IPS-18c (cell line): ENCODE results near the gene ZMYND15.
"Not testable (repeated sequence)": the region's sequence is repeated elsewhere in the genome, so short reads cannot be mapped to it uniquely, and the experiment has no call there.

Source experiments
- H3K4me3 ChIP-seq: 2 replicates; pipeline ENCODE4 v1.7.0; 2013; ENCODE audit warnings: low read depth, mild to moderate bottlenecking, low read length, moderate library complexity; ENCODE audit not compliant: insufficient read depth
- H3K9me3 ChIP-seq: one replicate; pipeline ENCODE4 v1.6.1; 2013; ENCODE audit warnings: mild to moderate bottlenecking, low read length, moderate library complexity; ENCODE audit not compliant: control insufficient read depth, insufficient read depth

The ZMYND15 gene

GRCh38 chr17:4711661-4712181, 27.9 kb upstream of the ZMYND15 start:
- H3K4me3 ChIP-seq = peak overlapping the region; percentile 77; the same call in 1 of the 2 replicates
- no peaks in the 10 kb centered on the region for H3K9me3 ChIP-seq

DNA sequence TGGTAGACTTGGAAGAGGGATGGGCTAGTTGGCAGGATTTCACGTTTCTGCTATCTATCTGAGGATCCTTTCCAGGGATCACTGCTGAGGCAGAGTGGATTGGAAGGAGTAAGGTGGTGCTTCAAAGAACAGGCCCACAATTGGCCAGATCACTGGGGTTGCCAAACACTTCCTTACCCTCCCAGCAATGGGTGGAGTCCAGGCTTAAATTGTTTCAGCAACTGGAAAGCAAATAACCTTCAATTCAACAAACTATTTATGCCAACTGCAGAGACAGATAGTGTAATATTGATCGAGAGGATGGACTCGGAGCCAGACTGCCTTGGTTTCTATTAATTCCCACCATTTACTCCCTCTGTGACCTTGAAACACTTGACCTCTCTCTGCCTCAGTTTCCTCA, 27.1 kb upstream of the ZMYND15 start:
- Histone ChIP-seq H3K4me3 (no peak overlapping the region), H3K9me3 (no peaks in the 10 kb centered on the region)

DNA sequence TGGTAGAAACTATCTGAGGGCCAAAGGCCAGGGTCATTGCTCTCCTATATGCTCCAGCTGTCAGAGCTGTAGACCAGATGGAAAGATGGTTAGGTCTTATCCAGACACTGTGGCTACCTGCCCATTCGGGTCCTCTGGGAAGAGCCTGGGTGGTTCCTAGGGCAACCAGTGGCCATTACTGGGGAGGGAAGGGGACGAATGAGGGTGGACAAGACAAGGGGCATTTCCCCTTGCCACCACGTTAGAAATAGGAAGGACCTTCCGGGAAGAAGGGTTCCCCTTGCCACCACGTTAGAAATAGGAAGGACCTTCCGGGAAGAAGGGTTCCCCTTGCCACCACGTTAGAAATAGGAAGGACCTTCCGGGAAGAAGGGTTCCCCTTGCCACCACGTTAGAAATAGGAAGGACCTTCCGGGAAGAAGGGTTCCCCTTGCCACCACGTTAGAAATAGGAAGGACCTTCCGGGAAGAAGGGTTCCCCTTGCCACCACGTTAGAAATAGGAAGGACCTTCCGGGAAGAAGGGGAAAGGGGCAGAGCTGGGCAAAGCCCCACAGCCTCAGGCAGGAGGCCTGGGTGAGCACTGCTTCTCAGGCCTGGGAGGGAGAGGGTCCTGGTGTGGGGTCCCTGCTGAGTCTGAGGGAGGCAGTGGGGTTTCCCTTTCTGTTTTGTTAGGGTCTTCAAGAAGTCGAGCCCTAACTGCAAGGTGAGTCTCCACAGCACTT, 25.1 kb upstream of the ZMYND15 start:
- not testable (repeated sequence) for H3K9me3 ChIP-seq, H3K4me3 ChIP-seq

GRCh38 chr17:4715063-4715744, 24.4 kb upstream of the ZMYND15 start:
- H3K9me3 ChIP-seq = no peaks in the 10 kb centered on the region
- no peak overlapping the region for H3K4me3 ChIP-seq

GRCh38 chr17:4716081-4716480, 23.6 kb upstream of the ZMYND15 start:
- Histone ChIP-seq H3K4me3 (no peak overlapping the region), H3K9me3 (no peaks in the 10 kb centered on the region)

- H3K4me3 ChIP-seq = no peak overlapping the region
- H3K9me3 ChIP-seq = no peaks in the 10 kb centered on the region
Measured at GRCh38 chr17:4717791-4718190, 21.8 kb upstream of the ZMYND15 start.

- H3K9me3 ChIP-seq = no peaks in the 10 kb centered on the region
- no peak overlapping the region for H3K4me3 ChIP-seq
Measured at GRCh38 chr17:4718276-4718675, 21.4 kb upstream of the ZMYND15 start.

- H3K4me3 ChIP-seq = no peak overlapping the region
- no peaks in the 10 kb centered on the region for H3K9me3 ChIP-seq
Measured at GRCh38 chr17:4719146-4719545, 20.5 kb upstream of the ZMYND15 start.

- Histone ChIP-seq H3K9me3 (no peaks in the 10 kb centered on the region), H3K4me3 (no peak overlapping the region)
Measured at GRCh38 chr17:4719684-4720221, 19.9 kb upstream of the ZMYND15 start.

DNA sequence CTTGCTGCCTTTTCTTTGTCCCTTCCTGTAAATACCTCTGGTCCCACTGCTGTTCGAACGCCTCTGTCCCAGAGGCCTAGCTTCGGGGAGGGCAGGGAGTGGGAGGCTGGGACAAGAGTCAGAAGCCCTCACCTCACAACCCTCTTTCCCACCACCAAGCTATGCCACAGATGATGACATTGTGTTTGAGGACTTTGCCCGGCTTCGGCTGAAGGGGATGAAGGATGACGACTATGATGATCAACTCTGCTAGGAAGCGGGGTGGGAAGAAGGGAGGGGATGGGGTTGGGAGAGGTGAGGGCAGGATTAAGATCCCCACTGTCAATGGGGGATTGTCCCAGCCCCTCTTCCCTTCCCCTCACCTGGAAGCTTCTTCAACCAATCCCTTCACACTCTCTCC, 18.8 kb upstream of the ZMYND15 start:
- H3K9me3 ChIP-seq = no peaks in the 10 kb centered on the region
- no peak overlapping the region for H3K4me3 ChIP-seq

DNA sequence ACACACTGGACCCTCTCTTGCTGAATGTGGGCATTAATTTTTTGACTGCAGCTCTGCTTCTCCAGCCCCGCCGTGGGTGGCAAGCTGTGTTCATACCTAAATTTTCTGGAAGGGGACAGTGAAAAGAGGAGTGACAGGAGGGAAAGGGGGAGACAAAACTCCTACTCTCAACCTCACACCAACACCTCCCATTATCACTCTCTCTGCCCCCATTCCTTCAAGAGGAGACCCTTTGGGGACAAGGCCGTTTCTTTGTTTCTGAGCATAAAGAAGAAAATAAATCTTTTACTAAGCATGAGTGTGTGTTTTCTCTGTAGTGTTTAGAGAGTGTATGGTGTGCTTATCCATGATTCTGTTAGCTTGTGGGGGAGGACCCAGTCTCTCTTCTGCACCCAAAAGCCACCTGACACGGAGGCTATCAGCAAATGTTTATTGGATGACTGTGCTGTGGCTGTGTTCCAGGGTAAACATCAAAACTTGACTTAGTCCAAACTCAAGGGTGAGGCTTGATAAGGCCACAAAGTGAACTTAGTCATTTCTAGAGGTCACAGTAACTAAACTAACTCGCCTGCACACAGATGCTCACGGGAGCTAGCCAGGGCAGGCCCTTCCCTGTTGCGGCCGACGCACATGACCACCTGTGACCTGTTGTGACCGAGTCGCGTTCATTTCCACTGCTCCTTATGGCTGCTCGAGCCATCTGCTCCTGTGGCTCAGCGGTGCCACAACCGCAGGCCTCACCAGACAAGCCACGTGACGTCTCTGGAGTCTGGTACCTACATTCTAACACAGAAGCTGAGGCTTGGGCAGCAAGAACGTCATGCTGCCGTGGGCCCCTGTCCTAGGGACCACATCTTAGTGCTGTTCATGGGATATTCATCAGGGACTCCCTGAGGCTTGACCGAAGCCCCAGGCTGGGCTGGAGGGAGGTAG, 18.2 kb upstream of the ZMYND15 start:
- Histone ChIP-seq H3K9me3 (no peaks in the 10 kb centered on the region), H3K4me3 (no peak overlapping the region)

DNA sequence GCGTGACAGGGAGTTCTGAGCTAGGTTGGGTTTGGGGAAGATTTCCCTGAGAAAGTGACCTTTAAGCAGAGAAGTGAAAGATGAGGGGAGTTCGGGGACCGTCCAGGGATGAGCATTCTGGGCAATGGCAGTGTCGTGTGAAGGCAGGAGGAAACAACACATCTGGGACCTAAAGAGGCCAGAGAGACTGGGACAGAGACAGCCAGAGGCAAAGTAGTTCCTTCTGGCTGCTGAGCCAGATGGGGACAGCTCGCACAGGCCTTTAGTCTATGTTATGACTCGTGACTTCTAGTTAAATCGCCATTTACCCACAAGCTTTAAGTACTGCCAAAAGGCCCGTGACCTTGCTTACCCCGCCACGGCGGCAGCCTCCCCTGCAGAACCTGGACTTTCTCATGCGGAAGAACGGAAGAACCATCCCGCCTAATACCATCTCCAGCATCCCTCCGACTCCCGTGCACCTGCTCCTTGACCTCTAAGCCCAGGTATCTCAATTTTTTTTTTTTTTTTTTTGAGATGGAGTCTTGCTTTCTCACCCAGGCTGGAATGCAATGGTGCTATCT, 16.9 kb upstream of the ZMYND15 start:
- Histone ChIP-seq H3K9me3 (no peaks in the 10 kb centered on the region), H3K4me3 (no peak overlapping the region)

DNA sequence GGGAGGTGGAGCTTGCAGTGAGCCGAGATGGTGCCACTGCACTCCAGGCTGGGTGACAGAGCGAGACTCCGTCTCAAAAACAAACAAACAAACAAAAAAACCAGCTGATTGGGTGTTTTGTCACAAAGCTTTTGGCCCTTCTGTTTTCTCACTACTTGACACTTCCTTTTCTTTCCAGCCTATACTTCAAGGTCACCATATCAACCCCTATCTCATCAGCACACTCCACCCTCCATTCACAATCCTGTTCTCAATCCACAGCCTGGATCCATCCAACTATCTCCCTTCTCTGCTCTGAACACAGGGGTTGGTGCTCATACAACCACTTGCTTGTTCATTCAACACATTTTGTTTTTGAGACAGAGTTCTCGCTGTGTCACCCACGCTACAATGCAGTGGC, 15.0 kb upstream of the ZMYND15 start:
- no peak overlapping the region for H3K4me3 ChIP-seq

DNA sequence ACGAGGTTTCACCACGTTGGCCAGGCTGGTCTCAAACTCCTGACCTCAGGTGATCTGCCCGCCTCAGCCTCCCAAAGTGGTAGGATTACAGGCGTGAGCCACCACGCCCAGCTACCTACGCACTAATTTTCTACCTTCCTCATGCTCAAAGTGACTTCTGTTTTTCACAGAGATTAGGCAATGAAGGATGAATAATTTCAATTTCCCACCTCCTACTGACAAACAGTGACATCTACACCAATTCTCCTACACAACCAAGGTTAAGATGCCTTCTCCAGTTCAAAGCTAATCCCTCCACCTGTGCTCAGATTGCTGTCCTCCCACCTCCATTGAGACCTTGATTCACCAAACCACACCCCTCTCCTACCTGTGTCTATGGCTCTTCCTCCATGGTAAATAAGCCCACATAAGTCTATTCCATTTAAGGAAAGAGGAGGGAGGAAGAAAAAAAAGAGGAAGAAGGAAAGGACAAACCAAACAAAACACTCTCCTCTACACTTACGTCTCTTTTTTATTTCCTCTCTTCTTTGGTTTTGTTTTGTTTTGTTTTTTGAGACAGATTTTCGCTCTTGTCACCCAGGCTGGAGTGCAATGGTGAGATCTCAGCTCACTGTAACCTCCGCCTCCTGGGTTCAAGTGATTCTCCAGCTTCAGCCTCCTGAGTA, 13.9 kb upstream of the ZMYND15 start:
- Histone ChIP-seq H3K4me3 (no peak overlapping the region), H3K9me3 (no peaks in the 10 kb centered on the region)

More for the DNA sequence above, 15.0 kb upstream of the ZMYND15 start:
- no peaks in the 10 kb centered on the region for H3K9me3 ChIP-seq

GRCh38 chr17:4728124-4728523, 11.5 kb upstream of the ZMYND15 start:
- Histone ChIP-seq H3K4me3 (no peak overlapping the region), H3K9me3 (no peaks in the 10 kb centered on the region)

DNA sequence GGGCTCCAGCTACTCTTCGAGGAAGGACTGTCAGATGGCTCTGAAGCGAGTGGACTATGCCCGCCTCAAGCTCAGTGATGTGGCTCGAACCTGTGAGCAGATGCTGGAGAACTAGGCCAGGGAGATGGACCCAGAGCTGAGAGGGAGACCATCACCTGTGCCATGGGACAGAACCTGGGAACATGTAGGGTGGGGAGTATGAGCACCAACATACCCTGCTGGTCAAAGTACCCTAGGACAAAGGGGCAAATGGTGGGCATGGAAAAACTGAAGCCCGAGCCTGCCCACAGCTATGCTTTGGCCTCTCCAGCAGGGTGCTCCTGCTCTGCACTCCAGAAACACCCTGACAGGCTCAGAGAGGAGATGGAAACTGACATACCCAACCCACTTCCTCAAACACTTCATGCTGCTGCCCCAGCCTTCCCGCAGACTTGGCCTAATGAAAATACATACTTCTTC, 6.5 kb upstream of the ZMYND15 start:
- no peak overlapping the region for H3K4me3 ChIP-seq

More for the DNA sequence above, 6.5 kb upstream of the ZMYND15 start:
- no peaks in the 10 kb centered on the region for H3K9me3 ChIP-seq
